HEK293T (cell line): ENCODE measurements around the gene GPRC5A.
"Not testable (repeated sequence)": the region's sequence is repeated elsewhere in the genome, so short reads cannot be mapped to it uniquely, and the experiment has no call there.

ENCODE experiments used
- CTCF ChIA-PET: fragments of 350-600 bp; formaldehyde crosslinking; extraction: SDS; loops from one replicate; lab custom pipeline; 2021; ENCODE audit warnings: antibody characterized with exemption, inconsistent platforms; lab: Yijun Ruan, JAX
- POLR2A ChIA-PET: fragments of 350-600 bp; formaldehyde crosslinking; extraction: SDS; loops from one replicate; lab custom pipeline; 2020; ENCODE audit warnings: antibody characterized with exemption, inconsistent platforms; lab: Yijun Ruan, JAX
- DNase-seq: peaks from one replicate; pipeline ENCODE4 v3.0.0; 2012; ENCODE audit warnings: mixed read lengths; ENCODE audit errors: extremely low spot score
- ARNT ChIP-seq: fragments of 450-650 bp; IDR thresholded peaks from 2 replicates; pipeline ENCODE4 v1.6.1; 2017; ENCODE audit warnings: mild to moderate bottlenecking
- BHLHE40 ChIP-seq: fragments of 450-650 bp; IDR thresholded peaks from 2 replicates; pipeline ENCODE4 v1.6.1; 2016; ENCODE audit warnings: mild to moderate bottlenecking, moderate library complexity, borderline replicate concordance
- CTBP1 ChIP-seq: fragments of 450-650 bp; IDR thresholded peaks from 2 replicates; pipeline ENCODE4 v1.6.1; 2016; ENCODE audit warnings: borderline replicate concordance
- ELF4 ChIP-seq: fragments of 450-650 bp; IDR thresholded peaks from 2 replicates; pipeline ENCODE4 v1.6.1; 2017; ENCODE audit warnings: antibody characterized with exemption
- FOXA1 ChIP-seq: fragments of 450-650 bp; IDR thresholded peaks from 2 replicates; pipeline ENCODE4 v1.6.1; 2016; ENCODE audit warnings: mild to moderate bottlenecking
- FOXK2 ChIP-seq: fragments of 450-650 bp; IDR thresholded peaks from 2 replicates; pipeline ENCODE4 v1.6.1; 2016; ENCODE audit warnings: mild to moderate bottlenecking
- FOXM1 ChIP-seq: fragments of 450-650 bp; IDR thresholded peaks from 2 replicates; pipeline ENCODE4 v1.6.1; 2017; ENCODE audit warnings: mild to moderate bottlenecking, borderline replicate concordance
- HDGF ChIP-seq: fragments of 450-650 bp; IDR thresholded peaks from 2 replicates; pipeline ENCODE4 v1.6.1; 2017; ENCODE audit warnings: antibody characterized with exemption, borderline replicate concordance
- L3MBTL2 ChIP-seq: fragments of 450-650 bp; conservative IDR thresholded peaks from 2 replicates; pipeline ENCODE4 v1.6.1; 2016; ENCODE audit warnings: mild to moderate bottlenecking
- LEF1 ChIP-seq: fragments of 450-650 bp; IDR thresholded peaks from 2 replicates; pipeline ENCODE4 v1.6.1; 2017; ENCODE audit warnings: mild to moderate bottlenecking, borderline replicate concordance
- NFRKB ChIP-seq: fragments of 450-650 bp; IDR thresholded peaks from 2 replicates; pipeline ENCODE4 v1.6.1; 2016; ENCODE audit warnings: mild to moderate bottlenecking, moderate library complexity
- SP1 ChIP-seq: fragments of 450-650 bp; IDR thresholded peaks from 2 replicates; pipeline ENCODE4 v1.6.1; 2017
- SUZ12 ChIP-seq: fragments of 450-650 bp; IDR thresholded peaks from 2 replicates; pipeline ENCODE4 v1.6.1; 2016; ENCODE audit warnings: mild to moderate bottlenecking
- TARDBP ChIP-seq: fragments of 450-650 bp; IDR thresholded peaks from 2 replicates; pipeline ENCODE4 v1.6.1; 2016
- ZNF384 ChIP-seq: fragments of 450-650 bp; IDR thresholded peaks from 2 replicates; pipeline ENCODE4 v1.6.1; 2016
- TF ChIP-seq, protein P1 (sequence below): fragments of 450-650 bp; IDR thresholded peaks from 2 replicates; pipeline ENCODE4 v1.6.1; 2016

Gene GPRC5A

GRCh38 chr12:12891080-12891880, at the start of gene GPRC5A:
Gene GPRC5A (plus strand): TSS chr12:12891562. CDS start chr12:12908250, 16,688 bp downstream.
- peak; percentile 58 for DNase-seq
- ChIA-PET POLR2A (interaction anchor here (0.7 to 3.9 kb wide), 20 partner anchors 8 to 167 kb away, joined by 3 to 24 read pairs (median 4); partner anchors contain the start of genes APOLD1 and DDX47), CTCF (interaction anchor here (0.7 to 2.2 kb wide), 6 partner anchors 14 to 55 kb away, joined by 3 to 14 read pairs (median 4); no protein-coding TSS in a partner anchor)
- TF ChIP-seq L3MBTL2 = peak; percentile 54
- TF ChIP-seq HDGF = no peak
- TF ChIP-seq, protein P1, sequence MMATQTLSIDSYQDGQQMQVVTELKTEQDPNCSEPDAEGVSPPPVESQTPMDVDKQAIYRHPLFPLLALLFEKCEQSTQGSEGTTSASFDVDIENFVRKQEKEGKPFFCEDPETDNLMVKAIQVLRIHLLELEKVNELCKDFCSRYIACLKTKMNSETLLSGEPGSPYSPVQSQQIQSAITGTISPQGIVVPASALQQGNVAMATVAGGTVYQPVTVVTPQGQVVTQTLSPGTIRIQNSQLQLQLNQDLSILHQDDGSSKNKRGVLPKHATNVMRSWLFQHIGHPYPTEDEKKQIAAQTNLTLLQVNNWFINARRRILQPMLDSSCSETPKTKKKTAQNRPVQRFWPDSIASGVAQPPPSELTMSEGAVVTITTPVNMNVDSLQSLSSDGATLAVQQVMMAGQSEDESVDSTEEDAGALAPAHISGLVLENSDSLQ = no peak

GRCh38 chr12:12845794-12846243, 45.5 kb upstream of the GPRC5A start:
- CTCF ChIA-PET = no interaction called here
- POLR2A ChIA-PET = interaction anchor here (0.7 kb wide), 1 partner anchor 28 kb away, joined by 3 read pairs; no protein-coding TSS in a partner anchor
- DNase-seq = no peak
- no peak for TF ChIP-seq SP1
- TF ChIP-seq FOXA1 = no peak

- POLR2A ChIA-PET, DNase-seq: not testable (repeated sequence)
- CTCF ChIA-PET = interaction anchor here (1.9 kb wide), 1 partner anchor 10 kb away, joined by 6 read pairs; no protein-coding TSS in a partner anchor
Observed at GRCh38 chr12:12846780-12847179, 44.6 kb upstream of the GPRC5A start.

DNA sequence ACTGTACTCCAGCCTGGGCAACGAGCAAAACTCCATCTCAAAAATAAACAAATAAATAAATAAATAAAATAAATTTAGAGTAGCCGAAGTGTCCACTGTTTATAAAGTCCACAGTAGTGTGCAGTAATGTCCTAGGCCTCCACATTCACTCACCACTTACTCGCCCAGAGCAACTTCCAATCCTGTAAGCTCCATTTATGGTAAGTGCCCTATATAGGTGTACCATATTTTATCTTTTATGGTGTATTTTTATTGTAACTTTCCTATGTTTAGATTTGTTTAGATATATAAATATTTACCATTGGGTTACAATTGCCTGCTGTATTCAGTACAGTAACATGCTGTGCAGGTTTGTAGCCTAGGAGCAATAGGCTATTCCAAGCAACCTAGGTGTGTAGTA, 37.9 kb upstream of the GPRC5A start:
- TF ChIP-seq ELF4 (no peak), CTBP1 (no peak), L3MBTL2 (no peak), BHLHE40 (no peak), NFRKB (no peak), FOXK2 (no peak), HDGF (no peak), LEF1 (no peak), TARDBP (no peak), FOXA1 (no peak), SP1 (no peak), ARNT (no peak), ZNF384 (no peak), FOXM1 (no peak), SUZ12 (no peak)
- TF ChIP-seq, protein P1 = no peak
- no peak for DNase-seq
- ChIA-PET CTCF (interaction anchor here (1.2 kb wide), 1 partner anchor 17 kb away, joined by 5 read pairs; no protein-coding TSS in a partner anchor), POLR2A (no interaction called here)

DNA sequence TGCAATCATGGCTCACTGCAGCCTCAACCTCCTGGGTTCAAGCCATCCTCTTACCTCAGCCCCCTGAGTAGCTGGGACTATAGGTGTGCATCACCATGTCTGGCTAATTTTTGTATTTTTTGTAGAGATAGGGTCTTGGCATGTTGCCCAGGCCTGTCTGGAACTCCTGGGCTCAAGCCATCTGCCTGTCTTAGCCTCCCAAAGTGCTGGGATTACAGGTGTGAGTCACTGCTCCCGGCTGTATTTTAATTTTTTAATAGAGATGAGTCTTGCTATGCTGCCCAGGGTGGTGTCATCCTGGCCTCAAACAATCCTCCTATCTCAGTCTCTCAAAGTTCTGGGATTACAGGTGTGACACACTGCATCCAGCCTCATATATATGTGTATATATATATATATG, 31.7 kb upstream of the GPRC5A start:
- CTCF ChIA-PET = no interaction called here

GRCh38 chr12:12864243-12864642, 27.1 kb upstream of the GPRC5A start:
- POLR2A ChIA-PET = no interaction called here
- DNase-seq = no peak
- no peak for TF ChIP-seq TARDBP
- no peak for TF ChIP-seq CTBP1
- TF ChIP-seq FOXK2 = no peak
- TF ChIP-seq FOXM1 = no peak
- TF ChIP-seq, protein P1 = no peak
- no peak for TF ChIP-seq ARNT
- TF ChIP-seq L3MBTL2 = no peak
- no peak for TF ChIP-seq LEF1
- no peak for TF ChIP-seq HDGF
- CTCF ChIA-PET = no interaction called here

More for the DNA sequence above, 31.7 kb upstream of the GPRC5A start:
- no peak for TF ChIP-seq FOXM1
- no peak for TF ChIP-seq ELF4
- no peak for TF ChIP-seq LEF1
- no peak for TF ChIP-seq BHLHE40
- TF ChIP-seq ZNF384 = no peak
- no peak for TF ChIP-seq L3MBTL2
- TF ChIP-seq, protein P1 = no peak
- TF ChIP-seq HDGF = no peak
- TF ChIP-seq TARDBP = no peak
- no peak for TF ChIP-seq FOXK2
- no peak for DNase-seq
- POLR2A ChIA-PET = no interaction called here
